HUDEP-2 (cell line): ENCODE results near the gene NUDT19.

Experiments used
- DNase-seq, 76 experiments: peaks; one replicate each; lab custom pipeline; 2025; ENCODE audit not compliant: unreplicated experiment in 76 of 76; lab: John Stamatoyannopoulos, UW

NUDT19 gene

DNA sequence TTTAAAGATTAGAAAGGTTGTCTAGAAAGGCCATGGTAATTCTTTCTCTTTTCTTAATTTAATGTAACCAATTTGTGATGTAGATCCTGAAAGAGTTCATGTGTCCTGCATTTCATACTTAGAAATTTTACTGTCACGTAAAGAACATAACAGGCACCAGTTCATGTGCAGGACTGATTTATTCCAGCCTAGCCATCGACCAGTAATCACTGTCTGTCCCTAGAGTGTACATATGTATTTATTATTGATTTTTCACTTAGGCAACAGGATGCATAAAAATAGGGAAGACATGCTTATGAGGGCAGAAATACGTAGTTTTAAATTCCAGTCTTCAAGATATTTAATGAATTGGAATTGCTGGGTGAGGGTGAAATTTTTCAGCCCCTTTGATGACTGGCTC, 65.6 kb downstream of the NUDT19 start:
- DNase-seq, result no peak
